H1 (cell line): ENCODE data around the gene SLC44A5. TPM values are rescaled to one million over a fixed set of nuclear protein-coding genes. Genes with fewer than 3 reads are reported as not detected.

ENCODE experiments used
- CTCF ChIA-PET: fragments of 300-600 bp; sonication (Branson Sonifier 250); formaldehyde crosslinking; loops from one replicate; lab custom pipeline; 2021; ENCODE audit not compliant: partially characterized antibody; lab: Charles Lee
- POLR2A ChIA-PET: fragments of 300-600 bp; sonication (Branson Sonifier 250); formaldehyde crosslinking; loops from one replicate; lab custom pipeline; 2021; ENCODE audit warnings: inconsistent platforms; ENCODE audit not compliant: partially characterized antibody; lab: Charles Lee
- DNase-seq, 2 experiments: peaks; one replicate each; pipeline versions ENCODE4 v3.0.0 to v3.0.0-alpha.2; 2010 to 2022; ENCODE audit warnings: low spot score in 2 of 2, low read depth in 1 of 2, mixed read lengths in 1 of 2
- FAIRE-seq: peaks from 2 replicates; lab custom pipeline; 2011; peaks lifted over from hg19 to GRCh38; lab: Jason Lieb, UNC
- H2AFZ ChIP-seq: 2 replicates; pipeline ENCODE4 v1.8.1; 2012; ENCODE audit warnings: low read length, inconsistent platforms
- H2AK5ac ChIP-seq: 2 replicates; pipeline ENCODE4 v1.6.1; 2013; ENCODE audit warnings: low read depth, low read length
- H2BK120ac ChIP-seq: replicated peaks from 2 replicates; pipeline ENCODE3; 2013; ENCODE audit warnings: low read depth, low read length, inconsistent platforms
- H2BK12ac ChIP-seq: 2 replicates; pipeline ENCODE4 v1.6.1; 2013; ENCODE audit warnings: low read depth, low read length
- H2BK15ac ChIP-seq: 2 replicates; pipeline ENCODE4 v1.6.1; 2013; ENCODE audit warnings: low read length
- H2BK20ac ChIP-seq: 2 replicates; pipeline ENCODE4 v1.6.1; 2013; ENCODE audit warnings: low read length
- H2BK5ac ChIP-seq: 2 replicates; pipeline ENCODE4 v1.6.1; 2013; ENCODE audit warnings: low read depth, low read length
- H3K14ac ChIP-seq: 2 replicates; pipeline ENCODE4 v1.6.1; 2013; ENCODE audit warnings: inconsistent platforms; ENCODE audit not compliant: insufficient read length
- H3K18ac ChIP-seq: 2 replicates; pipeline ENCODE4 v1.6.1; 2013; ENCODE audit warnings: low read length; ENCODE audit errors: extremely low read depth
- H3K23ac ChIP-seq: 2 replicates; pipeline ENCODE4 v1.6.1; 2013; ENCODE audit warnings: inconsistent platforms; ENCODE audit not compliant: insufficient read length
- H3K23me2 ChIP-seq: 2 replicates; pipeline ENCODE4 v1.6.1; 2013; ENCODE audit warnings: low read depth, low read length
- H3K27ac ChIP-seq: 2 replicates; pipeline ENCODE4 v1.6.1; 2011; ENCODE audit warnings: low read depth, low read length, inconsistent platforms
- H3K27me3 ChIP-seq, 4 experiments: replicated peaks in 1 of 4; 1 replicate in 1 of 4; 2 replicates in 3 of 4; pipeline versions ENCODE4 v1.6.1 to v1.8.1; 2011 to 2013; ENCODE audit warnings: low read length in 3 of 4, mild to moderate bottlenecking in 3 of 4, inconsistent platforms in 2 of 4, mixed read lengths in 2 of 4, moderate library complexity in 1 of 4; ENCODE audit not compliant: control insufficient read depth in 3 of 4, insufficient read depth in 3 of 4; ENCODE audit errors: extremely low read depth in 1 of 4
- H3K36me3 ChIP-seq, 4 experiments: 2 replicates each; pipeline versions ENCODE4 v1.6.1 to v1.8.1; 2011 to 2013; ENCODE audit warnings: mild to moderate bottlenecking in 4 of 4, low read length in 3 of 4, moderate library complexity in 2 of 4, control low read depth in 1 of 4, inconsistent platforms in 1 of 4; ENCODE audit not compliant: insufficient read depth in 4 of 4, control insufficient read depth in 2 of 4
- H3K4ac ChIP-seq: replicated peaks from 2 replicates; pipeline ENCODE3; 2013; ENCODE audit warnings: low read length, low read depth, mixed read lengths, inconsistent platforms; ENCODE audit not compliant: insufficient read length
- H3K4me1 ChIP-seq, 4 experiments: replicated peaks in 1 of 4; 1 replicate in 1 of 4; 2 replicates in 3 of 4; pipeline versions ENCODE4 v1.6.1 to v1.8.1; 2011 to 2013; ENCODE audit warnings: low read length in 3 of 4, inconsistent platforms in 2 of 4, mixed read lengths in 1 of 4; ENCODE audit not compliant: insufficient read depth in 4 of 4, control insufficient read depth in 3 of 4
- H3K4me2 ChIP-seq, 2 experiments: 2 replicates each; pipeline versions ENCODE4 v1.6.1 to v1.8.1; 2011 to 2013; ENCODE audit warnings: low read depth in 2 of 2, low read length in 2 of 2, control low read depth in 1 of 2, inconsistent platforms in 1 of 2, mild to moderate bottlenecking in 1 of 2; ENCODE audit not compliant: insufficient read depth in 1 of 2
- H3K4me3 ChIP-seq, 4 experiments: fragments of 200-600, 300-600 bp in 1 of 4; sonication (generic), shearing (Covaris generic), sonication (Bioruptor Twin) in 1 of 4; 2 replicates each; pipeline versions ENCODE4 v1.5.1 to v1.8.1; 2011 to 2016; ENCODE audit warnings: low read length in 4 of 4, low read depth in 3 of 4, control low read depth in 2 of 4, inconsistent platforms in 2 of 4, mild to moderate bottlenecking in 2 of 4, mixed read lengths in 1 of 4, moderate library complexity in 1 of 4; ENCODE audit not compliant: insufficient read depth in 2 of 4; ENCODE audit errors: extremely low read depth in 1 of 4
- H3K56ac ChIP-seq: replicated peaks from 2 replicates; pipeline ENCODE3; 2013; ENCODE audit warnings: low read depth, mild to moderate bottlenecking, mixed read lengths, low read length, inconsistent platforms; ENCODE audit not compliant: insufficient read length
- H3K79me1 ChIP-seq: 2 replicates; pipeline ENCODE4 v1.6.1; 2013; ENCODE audit warnings: low read depth, low read length, control low read depth
- H3K79me2 ChIP-seq, 2 experiments: 2 replicates each; pipeline versions ENCODE4 v1.6.1 to v1.8.1; 2012 to 2013; ENCODE audit warnings: low read length in 2 of 2, mild to moderate bottlenecking in 2 of 2, inconsistent platforms in 1 of 2; ENCODE audit not compliant: insufficient read depth in 2 of 2, control insufficient read depth in 1 of 2
- H3K9ac ChIP-seq, 4 experiments: replicated peaks in 1 of 4; 1 replicate in 1 of 4; 2 replicates in 3 of 4; pipeline versions ENCODE4 v1.6.1 to v1.8.1; 2011 to 2013; ENCODE audit warnings: low read depth in 3 of 4, low read length in 3 of 4, control low read depth in 2 of 4, mild to moderate bottlenecking in 2 of 4, moderate library complexity in 2 of 4, inconsistent platforms in 1 of 4; ENCODE audit errors: extremely low read depth in 1 of 4
- H3K9me3 ChIP-seq, 2 experiments: 2 replicates each; pipeline versions ENCODE4 v1.6.1 to v1.8.1; 2012 to 2013; ENCODE audit warnings: mild to moderate bottlenecking in 2 of 2, moderate library complexity in 2 of 2, control low read depth in 1 of 2, inconsistent platforms in 1 of 2, low read depth in 1 of 2, low read length in 1 of 2, mixed read lengths in 1 of 2; ENCODE audit not compliant: insufficient read depth in 2 of 2
- H4K20me1 ChIP-seq, 2 experiments: replicated peaks in 1 of 2; 2 replicates each; pipeline versions ENCODE3 to v1.8.1; 2011 to 2013; ENCODE audit warnings: inconsistent platforms in 2 of 2, low read length in 2 of 2, mild to moderate bottlenecking in 1 of 2; ENCODE audit not compliant: insufficient read depth in 2 of 2, control insufficient read depth in 1 of 2
- H4K5ac ChIP-seq: 2 replicates; pipeline ENCODE4 v1.6.1; 2013; ENCODE audit warnings: low read length, low read depth, mixed read lengths, inconsistent platforms; ENCODE audit not compliant: insufficient read length
- H4K8ac ChIP-seq: 2 replicates; pipeline ENCODE4 v1.8.0; 2013; ENCODE audit warnings: mild to moderate bottlenecking, moderate library complexity, low read length, inconsistent platforms; ENCODE audit not compliant: insufficient read depth; ENCODE audit errors: extremely low read depth
- H4K91ac ChIP-seq: replicated peaks from 2 replicates; pipeline ENCODE3; 2013; ENCODE audit warnings: low read length, mixed read lengths, inconsistent platforms; ENCODE audit not compliant: insufficient read length
- CREB1 ChIP-seq: IDR thresholded peaks from 2 replicates; pipeline ENCODE4 v1.6.1; 2012; ENCODE audit warnings: inconsistent platforms
- CTCF ChIP-seq, 3 experiments: IDR thresholded peaks; 1 replicate in 2 of 3; 2 replicates in 1 of 3; pipeline versions ENCODE4 v1.5.1 to v1.6.1; 2011; ENCODE audit warnings: low read length in 3 of 3, mild to moderate bottlenecking in 3 of 3, inconsistent platforms in 2 of 3, low read depth in 1 of 3, moderate library complexity in 1 of 3; ENCODE audit not compliant: insufficient read depth in 1 of 3; ENCODE audit errors: control extremely low read depth in 1 of 3
- GABPA ChIP-seq: IDR thresholded peaks from 2 replicates; pipeline ENCODE4 v1.6.1; 2011; ENCODE audit warnings: mild to moderate bottlenecking, low read length, moderate library complexity, borderline replicate concordance; ENCODE audit not compliant: insufficient read depth
- KDM5A ChIP-seq: fragments of 200-600 bp; IDR thresholded peaks from 2 replicates; pipeline ENCODE4 v1.7.1; 2012; ENCODE audit warnings: mild to moderate bottlenecking, low read length, inconsistent platforms, mixed read lengths
- MAFK ChIP-seq: IDR thresholded peaks from 2 replicates; pipeline ENCODE4 v1.6.1; 2012; ENCODE audit warnings: low read depth, mild to moderate bottlenecking, improper control_type of control experiment, low read length
- RAD21 ChIP-seq, 2 experiments: IDR thresholded peaks in 1 of 2; conservative IDR thresholded peaks in 1 of 2; 2 replicates each; pipeline ENCODE4 v1.6.1; 2011; ENCODE audit warnings: low read depth in 2 of 2, low read length in 2 of 2, improper control_type of control experiment in 1 of 2, inconsistent platforms in 1 of 2, mild to moderate bottlenecking in 1 of 2, moderate library complexity in 1 of 2
- SP2 ChIP-seq: IDR thresholded peaks from 2 replicates; pipeline ENCODE4 v1.6.1; 2012; ENCODE audit warnings: mild to moderate bottlenecking, low read length, inconsistent platforms
- SP4 ChIP-seq: IDR thresholded peaks from 2 replicates; pipeline ENCODE4 v1.6.1; 2012; ENCODE audit warnings: low read length, inconsistent platforms
- TEAD4 ChIP-seq: IDR thresholded peaks from 2 replicates; pipeline ENCODE4 v1.6.1; 2012; ENCODE audit warnings: low read depth, low read length, inconsistent platforms, mixed read lengths
- USF2 ChIP-seq: IDR thresholded peaks from 2 replicates; pipeline ENCODE4 v1.6.1; 2011; ENCODE audit warnings: low read length, improper control_type of control experiment
- WGBS, 2 experiments: shearing (Covaris generic) in 1 of 2; methylation state at CpG; one replicate each; pipeline versions ENCODE4 v1.1.6 to v1.1.7; 2013 to 2015; ENCODE audit warnings: low lambda C conversion rate in 2 of 2, mixed read lengths in 2 of 2, inconsistent platforms in 1 of 2, low coverage in 1 of 2, missing lambda C conversion rate in 1 of 2; ENCODE audit not compliant: insufficient replicate concordance in 2 of 2, insufficient coverage in 1 of 2, insufficient read length in 1 of 2; ENCODE audit errors: extremely low coverage in 1 of 2, missing lambda C conversion rate in 1 of 2; 5-methylcytosine and 5-hydroxymethylcytosine counted together
- polyA plus RNA-seq, 7 experiments: library from polyadenylated mRNA; depleted of rRNA in 3 of 7; stranded (reverse) in 5 of 7; unstranded in 2 of 7; fragments of >200 nt in 5 of 7; fragments of 200-250 nt in 2 of 7; gene quantifications; 1 replicate in 5 of 7; 2 replicates in 1 of 7; 4 replicates in 1 of 7; pipeline versions ENCODE4 v1.2.1 to v1.2.3, GENCODE V29; 2011 to 2013; ENCODE audit warnings: missing spikeins in 2 of 7, mixed read lengths in 2 of 7
- total RNA-seq: library from RNA; stranded (reverse); fragmentation: NEBNext Ultra II Directional; extraction: Animal tissue kit (Norgen Biotek cat#: 25700); gene quantifications from 2 replicates; pipeline ENCODE4 v1.2.1, GENCODE V29; 2021

SLC44A5 gene
- total and polyA plus RNA-seq, 2 of the 8 experiments (the other 6 are each of a cell fraction or from before 2014, with no cell fraction given), result 1.8 to 3.3 TPM

GRCh38 chr1:75257424-75257823 lies 353.5 kb downstream of the SLC44A5 start:
- H3K79me1 ChIP-seq, result no peaks in the 10 kb centered on the region
- H3K14ac ChIP-seq, result no peak overlapping the region
- no peak overlapping the region for H2BK15ac ChIP-seq
- H4K8ac ChIP-seq, result no peak overlapping the region
- H3K4me3 ChIP-seq, result no peak overlapping the region
- H2AK5ac ChIP-seq, result no peak overlapping the region
- FAIRE-seq (peak; percentile 74), DNase-seq (peak; percentile 21 to 60)
- H3K27ac ChIP-seq, result no peak overlapping the region
- H3K27me3 ChIP-seq, result no peaks in the 10 kb centered on the region
- WGBS, 2 experiments, result 78% methylated on average over 2 of the region's 2 CpGs; no CpG with 5 or more reads in 1 of the 2 experiments
- H3K4me2 ChIP-seq, result no peak overlapping the region
- H3K23ac ChIP-seq, result no peak overlapping the region
- no peaks in the 10 kb centered on the region for H3K9me3 ChIP-seq
- H4K5ac ChIP-seq, result no peak overlapping the region
- H2AFZ ChIP-seq, result peak overlapping the region; percentile 72; the same call in 1 of the 2 replicates
- no peak overlapping the region for H2BK5ac ChIP-seq
- H3K4me1 ChIP-seq, result no peaks in the 10 kb centered on the region
- no peak overlapping the region for H2BK12ac ChIP-seq
- H3K56ac ChIP-seq, result no peak overlapping the region
- no peak overlapping the region for H2BK20ac ChIP-seq
- H3K36me3 ChIP-seq, result no peaks in the 10 kb centered on the region
- ChIA-PET CTCF (interaction anchor here (0.6 to 3.2 kb wide), 32 partner anchors 9 to 492 kb away, joined by 3 to 33 read pairs (median 4); no protein-coding TSS in a partner anchor), POLR2A (interaction anchor here (1.1 kb wide), 1 partner anchor 466 kb away, joined by 3 read pairs; no protein-coding TSS in a partner anchor)
- no peak overlapping the region for H3K18ac ChIP-seq
- H4K91ac ChIP-seq, result no peak overlapping the region
- no peaks in the 10 kb centered on the region for H4K20me1 ChIP-seq
- H2BK120ac ChIP-seq, result no peak overlapping the region
- no peaks in the 10 kb centered on the region for H3K79me2 ChIP-seq
- H3K9ac ChIP-seq, result no peak overlapping the region
- no peaks in the 10 kb centered on the region for H3K23me2 ChIP-seq
- no peak overlapping the region for H3K4ac ChIP-seq
- TF ChIP-seq MAFK, result no peak
- no peak for TF ChIP-seq SP4
- TF ChIP-seq KDM5A, result no peak
- TF ChIP-seq SP2, result no peak
- no peak for TF ChIP-seq USF2
- peak; percentile 38 to 52; a peak in 3 of 4 replicates for TF ChIP-seq RAD21 (IDR thresholded peaks at IDR 0.05 in 1 of 2, conservative IDR thresholded peaks at IDR 0.05 in 1 of 2; ENCODE audit: low read depth in 2 of 2, low read length in 2 of 2)
- no peak for TF ChIP-seq GABPA
- no peak for TF ChIP-seq TEAD4
- TF ChIP-seq CREB1, result no peak
- peak; percentile 28 to 68 (median 49) for TF ChIP-seq CTCF (IDR thresholded peaks at IDR 0.05; ENCODE audit: control extremely low read depth in 1 of 3, insufficient read depth in 1 of 3, low read depth in 1 of 3, low read length in 3 of 3)
